Panc1 (cell line): ENCODE data around the gene BRAF. TPM values are rescaled to one million over a fixed set of nuclear protein-coding genes. Genes with fewer than 3 reads are reported as not detected.

ENCODE experiments used
- ATAC-seq: fragments of 200-7000 bp; cut with Tn5 transposase; 2 replicates; pipeline ENCODE4 v1.9.1; 2020; ENCODE audit warnings: mild to moderate bottlenecking, moderate library complexity
- BruUV-seq: library from RNA; stranded (reverse); fragments of 400-500 nt; replicated peaks from 2 replicates; lab custom pipeline; 2021; lab: Mats Ljungman, UMichigan
- CTCF ChIA-PET: fragments of 300-600 bp; sonication (Branson Sonifier 250); formaldehyde crosslinking; loops from one replicate; lab custom pipeline; 2022; ENCODE audit warnings: antibody characterized with exemption; lab: Charles Lee
- POLR2A ChIA-PET: fragments of 300-600 bp; sonication (Branson Sonifier 250); formaldehyde crosslinking; loops from one replicate; lab custom pipeline; 2022; ENCODE audit warnings: antibody characterized with exemption; lab: Charles Lee
- DNase-seq: peaks from one replicate; pipeline ENCODE4 v3.0.0-alpha.2; 2010; ENCODE audit warnings: low read depth, low spot score
- H3K27ac ChIP-seq: 2 replicates; pipeline ENCODE4 v1.5.1; 2011; ENCODE audit warnings: mild to moderate bottlenecking, low read length, inconsistent platforms
- H3K27me3 ChIP-seq: fragments of 200-500 bp; sonication (Bioruptor generic); 2 replicates; pipeline ENCODE4 v1.6.0; 2014; ENCODE audit warnings: low read length, inconsistent platforms; ENCODE audit not compliant: control insufficient read depth, insufficient read depth
- H3K36me3 ChIP-seq: fragments of 200-500 bp; sonication (Bioruptor generic); 2 replicates; pipeline ENCODE4 v1.5.1; 2014; ENCODE audit warnings: inconsistent platforms, mild to moderate bottlenecking, low read length, moderate library complexity; ENCODE audit not compliant: control insufficient read depth, insufficient read depth
- H3K4me1 ChIP-seq: 2 replicates; pipeline ENCODE4 v1.5.1; 2011; ENCODE audit warnings: inconsistent platforms, mild to moderate bottlenecking, low read length, moderate library complexity; ENCODE audit not compliant: control insufficient read depth, insufficient read depth
- H3K4me3 ChIP-seq, 2 experiments: 2 replicates each; pipeline ENCODE4 v1.5.1; 2011 to 2012; ENCODE audit warnings: low read depth in 2 of 2, low read length in 2 of 2, mild to moderate bottlenecking in 2 of 2, inconsistent platforms in 1 of 2, moderate library complexity in 1 of 2
- H3K9me3 ChIP-seq: fragments of 200-500 bp; sonication (Bioruptor generic); 2 replicates; pipeline ENCODE4 v1.5.1; 2014; ENCODE audit warnings: low read depth, mild to moderate bottlenecking, inconsistent platforms, low read length, moderate library complexity; ENCODE audit not compliant: control insufficient read depth, insufficient read depth
- CTCF ChIP-seq: fragments of 450-650 bp; IDR thresholded peaks from 2 replicates; pipeline ENCODE4 v1.5.1; 2017; ENCODE audit warnings: mild to moderate bottlenecking
- POLR2AphosphoS5 ChIP-seq: IDR thresholded peaks from 2 replicates; pipeline ENCODE4 v1.6.1; 2012; ENCODE audit warnings: mild to moderate bottlenecking, low read depth, low read length, moderate library complexity
- REST ChIP-seq, 2 experiments: IDR thresholded peaks; 2 replicates each; pipeline ENCODE4 v1.6.1; 2011 to 2012; ENCODE audit warnings: low read depth in 2 of 2, control low read depth in 1 of 2, low read length in 1 of 2, mild to moderate bottlenecking in 1 of 2, moderate library complexity in 1 of 2; ENCODE audit not compliant: insufficient read depth in 1 of 2
- SIN3A ChIP-seq: IDR thresholded peaks from 2 replicates; pipeline ENCODE4 v1.6.1; 2012; ENCODE audit warnings: low read depth, mild to moderate bottlenecking, low read length, moderate library complexity, borderline replicate concordance; ENCODE audit not compliant: insufficient read depth
- TCF7L2 ChIP-seq: IDR thresholded peaks from 2 replicates; pipeline ENCODE4 v1.6.1; 2011; ENCODE audit warnings: mild to moderate bottlenecking, low read depth, low read length, inconsistent platforms
- in situ Hi-C: cut with HindIII; loops from 2 replicates; pipeline ENCODE4 v1.10.0; 2016; ENCODE audit warnings: low sequenced_read_pairs, low pct_unique_long_range_greater_than_20kb
- intact Hi-C: fragments of 100-400 bp; cut with micrococcal nuclease; formaldehyde crosslinking; loops from one replicate; pipeline ENCODE4 v1.10.0; 2022; ENCODE audit not compliant: unreplicated experiment
- total RNA-seq: library from RNA; stranded (reverse); gene quantifications from one replicate; pipeline ENCODE4 v1.2.1, GENCODE V29; 2021; ENCODE audit not compliant: unreplicated experiment

The BRAF gene
- total RNA-seq, 1 experiment from 2014 or later = 26.3 TPM

GRCh38 chr7:140681766-140682165, 243.0 kb downstream of the BRAF start:
- POLR2A ChIA-PET = no interaction called here
- Histone ChIP-seq H3K27me3 (no peaks in the 10 kb centered on the region), H3K4me3 (no peak overlapping the region), H3K27ac (no peak overlapping the region), H3K9me3 (no peaks in the 10 kb centered on the region), H3K4me1 (no peaks in the 10 kb centered on the region), H3K36me3 (no peaks in the 10 kb centered on the region)
- ATAC-seq = no peak
- no peak for DNase-seq
- intact Hi-C loops = no loop called here
- no peak for TF ChIP-seq REST (IDR thresholded peaks at IDR 0.05; ENCODE audit: insufficient read depth in 1 of 2, low read depth in 2 of 2, low read length in 1 of 2)
- no peak for TF ChIP-seq SIN3A
- no peak for TF ChIP-seq TCF7L2
- TF ChIP-seq CTCF = no peak
- TF ChIP-seq POLR2AphosphoS5 = no peak
- in situ Hi-C loops = no loop called here
- CTCF ChIA-PET = no interaction called here
- BruUV-seq = no TSS peak

GRCh38 chr7:140680886-140681285, 243.8 kb downstream of the BRAF start:
- no peaks in the 10 kb centered on the region for H3K9me3 ChIP-seq
- ATAC-seq = no peak
- in situ Hi-C loops (no loop called here), intact Hi-C loops (no loop called here)
- CTCF ChIA-PET = no interaction called here
- H3K4me1 ChIP-seq = no peaks in the 10 kb centered on the region
- DNase-seq = no peak
- no peaks in the 10 kb centered on the region for H3K27me3 ChIP-seq
- H3K36me3 ChIP-seq = no peaks in the 10 kb centered on the region
- no TSS peak for BruUV-seq
- H3K4me3 ChIP-seq = no peak overlapping the region
- TF ChIP-seq SIN3A = no peak
- TF ChIP-seq TCF7L2 = no peak
- TF ChIP-seq REST (IDR thresholded peaks at IDR 0.05; ENCODE audit: insufficient read depth in 1 of 2, low read depth in 2 of 2, low read length in 1 of 2) = no peak
- TF ChIP-seq CTCF = no peak
- no peak for TF ChIP-seq POLR2AphosphoS5
- no peak overlapping the region for H3K27ac ChIP-seq
- POLR2A ChIA-PET = interaction anchor here (1.1 kb wide), 1 partner anchor 1018 kb away, joined by 4 read pairs; no protein-coding TSS in a partner anchor
